ENCODE data around the gene UBD. TPM values are rescaled to one million over a fixed set of nuclear protein-coding genes. Genes with fewer than 3 reads are reported as not detected.
A peak's percentile ranks its signal among the peaks of the same experiment; 100 is the strongest.

UBD gene
- total and polyA plus RNA-seq, 2 of the 13 experiments (the other 11 are each of a cell fraction or from before 2014, with no cell fraction given): 13.9 to 172 TPM

- DNase-seq (ENCODE audit: low spot score) (no peak), FAIRE-seq (no peak), ATAC-seq (no peak)
- Histone ChIP-seq H3K9ac (ENCODE audit: insufficient read depth, low read depth, low read length) (no peak overlapping the region), H3K27ac (ENCODE audit: extremely low read length, insufficient read depth, low read length) (no peak overlapping the region), H3K9me3 (ENCODE audit: low read length) (no peaks in the 10 kb centered on the region), H3K4me1 (ENCODE audit: insufficient read depth, low read length) (no peaks in the 10 kb centered on the region), H3K4me2 (ENCODE audit: low read depth, low read length) (no peak overlapping the region), H3K4me3 (replicated peaks in 1 of 3; ENCODE audit: insufficient read depth in 1 of 3, low read depth in 2 of 3, low read length in 3 of 3) (no peak overlapping the region), H4K20me1 (ENCODE audit: insufficient read depth, low read length) (no peaks in the 10 kb centered on the region), H3K79me2 (ENCODE audit: insufficient read depth, low read length) (no peaks in the 10 kb centered on the region), H3K27me3 (ENCODE audit: control insufficient read depth in 1 of 2, insufficient read depth in 2 of 2, low read length in 2 of 2) (no peaks in the 10 kb centered on the region), H2AFZ (ENCODE audit: low read length) (no peak overlapping the region), H3K36me3 (replicated peaks in 1 of 2; ENCODE audit: control insufficient read depth in 1 of 2, insufficient read depth in 2 of 2, low read length in 2 of 2) (no peaks in the 10 kb centered on the region)
- intact Hi-C loops (cut with micrococcal nuclease; ENCODE audit: unreplicated experiment) (no loop called here), in situ Hi-C loops (cut with HindIII; ENCODE audit: extremely low pct_ligation_motif_present, low pct_unique_long_range_greater_than_20kb) (no loop called here)
- 0% methylated on average over 1 of the region's 5 CpGs for WGBS (ENCODE audit: low lambda C conversion rate)
- TF ChIP-seq CREB1 (IDR thresholded peaks at IDR 0.05) (peak; percentile 90), CREB1 (CRISPR knock-in tag; IDR thresholded peaks at IDR 0.05) (no peak), PTBP1 (IDR thresholded peaks at IDR 0.05; ENCODE audit: low read depth, low read length, poor library complexity, severe bottlenecking) (no peak), MNT (IDR thresholded peaks at IDR 0.05) (peak; percentile 46; the same call in 1 of the 2 replicates), RXRA (CRISPR knock-in tag; IDR thresholded peaks at IDR 0.05) (no peak), ATF7 (IDR thresholded peaks at IDR 0.05) (peak; percentile 78), ATF7 (CRISPR knock-in tag; IDR thresholded peaks at IDR 0.05) (no peak)
- no TSS peak for BruUV-seq (replicated peaks)
- POLR2A ChIA-PET: no interaction called here
- CTCF ChIA-PET (ENCODE audit: low intra/inter-chr PET ratio, low total read pairs): no interaction called here
Measured at GRCh38 chr6:29528300-29528931, 31.1 kb downstream of the UBD start.

GRCh38 chr6:29527564-29527963 is 32.0 kb downstream of the UBD start:
- Histone ChIP-seq H3K9me3 (ENCODE audit: low read length) (no peaks in the 10 kb centered on the region), H3K79me2 (ENCODE audit: insufficient read depth, low read length) (no peaks in the 10 kb centered on the region), H3K4me2 (ENCODE audit: low read depth, low read length) (no peak overlapping the region), H3K36me3 (replicated peaks in 1 of 2; ENCODE audit: control insufficient read depth in 1 of 2, insufficient read depth in 2 of 2, low read length in 2 of 2) (no peaks in the 10 kb centered on the region), H3K27me3 (ENCODE audit: control insufficient read depth in 1 of 2, insufficient read depth in 2 of 2, low read length in 2 of 2) (no peaks in the 10 kb centered on the region), H4K20me1 (ENCODE audit: insufficient read depth, low read length) (no peaks in the 10 kb centered on the region), H2AFZ (ENCODE audit: low read length) (no peak overlapping the region), H3K4me1 (ENCODE audit: insufficient read depth, low read length) (no peaks in the 10 kb centered on the region), H3K27ac (ENCODE audit: extremely low read length, insufficient read depth, low read length) (no peak overlapping the region), H3K9ac (ENCODE audit: insufficient read depth, low read depth, low read length) (no peak overlapping the region), H3K4me3 (replicated peaks in 1 of 3; ENCODE audit: insufficient read depth in 1 of 3, low read depth in 2 of 3, low read length in 3 of 3) (no peak overlapping the region)
- BruUV-seq (replicated peaks): no TSS peak
- WGBS (ENCODE audit: low lambda C conversion rate): no CpG with 5 or more reads among the region's 2 CpGs
- no peak for TF ChIP-seq ARHGAP35 (CRISPR knock-in tag; IDR thresholded peaks at IDR 0.05; ENCODE audit: borderline replicate concordance)
- TF ChIP-seq ZNF549 (CRISPR knock-in tag; IDR thresholded peaks at IDR 0.05): no peak
- TF ChIP-seq CENPT (CRISPR knock-in tag; IDR thresholded peaks at IDR 0.05; ENCODE audit: low read depth): no peak
- intact Hi-C loops (cut with micrococcal nuclease; ENCODE audit: unreplicated experiment): no loop called here
- DNase-seq (ENCODE audit: low spot score) (no peak), ATAC-seq (no peak), FAIRE-seq (no peak)
- in situ Hi-C loops (cut with HindIII; ENCODE audit: extremely low pct_ligation_motif_present, low pct_unique_long_range_greater_than_20kb): no loop called here
- ChIA-PET CTCF (ENCODE audit: low intra/inter-chr PET ratio, low total read pairs) (no interaction called here), POLR2A (no interaction called here)

Data from HepG2 (cell line).